ENCODE results near the gene ADCY4. TPM values are rescaled to one million over a fixed set of nuclear protein-coding genes. Genes with fewer than 3 reads are reported as not detected.

Gene ADCY4
- total and polyA plus RNA-seq, 4 donors, result 22.6 to 42.8 (median 36.0) TPM

GRCh38 chr14:24365600-24366412 is 30.9 kb upstream of the ADCY4 start:
- 5 to 10% methylated on average over 28 of the region's 28 CpGs for WGBS, 2 donors
- ATAC-seq (ENCODE audit: insufficient read depth, low FRiP score) (peak; percentile 37), DNase-seq (peak; percentile 93 to 96 (median 93))
- H3K27me3 ChIP-seq (ENCODE audit: control insufficient read depth in 3 of 3, insufficient read depth in 3 of 3, low read length in 2 of 3), result no peaks in the 10 kb centered on the region
- peak overlapping the region in 1 of 2 donors; percentile 66 for H3K9ac ChIP-seq (ENCODE audit: insufficient read depth in 1 of 2, low read length in 2 of 2)
- TF ChIP-seq CTCF (IDR thresholded peaks at IDR 0.05; ENCODE audit: control extremely low read depth, extremely low read depth), result peak; percentile 73
- H3K9me3 ChIP-seq (ENCODE audit: control insufficient read depth in 4 of 4, insufficient read depth in 3 of 4, low read length in 3 of 4), result no peaks in the 10 kb centered on the region
- H3K4me3 ChIP-seq, result peak overlapping the region; percentile 37
- H3K4me1 ChIP-seq (ENCODE audit: control insufficient read depth in 5 of 5, insufficient read depth in 5 of 5, low read length in 5 of 5), result peaks cover 0 to 35% (median 12%) of the 10 kb centered on the region in 5 donors
- H3K36me3 ChIP-seq (ENCODE audit: control insufficient read depth in 4 of 4, insufficient read depth in 4 of 4, low read length in 4 of 4), result no peaks in the 10 kb centered on the region
- H3K27ac ChIP-seq (ENCODE audit: low read depth in 1 of 2, low read length in 1 of 2), result peak overlapping the region; percentile 71 to 78

- ATAC-seq (ENCODE audit: insufficient read depth, low FRiP score) (no peak), DNase-seq (no peak)
- TF ChIP-seq CTCF (IDR thresholded peaks at IDR 0.05; ENCODE audit: control extremely low read depth, extremely low read depth), result no peak
- no peaks in the 10 kb centered on the region for H3K36me3 ChIP-seq (ENCODE audit: control insufficient read depth in 4 of 4, insufficient read depth in 4 of 4, low read length in 4 of 4)
- H3K9ac ChIP-seq (ENCODE audit: insufficient read depth in 1 of 2, low read length in 2 of 2), result no peak overlapping the region
- H3K27ac ChIP-seq (ENCODE audit: low read depth in 1 of 2, low read length in 1 of 2), result no peak overlapping the region
- no peaks in the 10 kb centered on the region for H3K9me3 ChIP-seq (ENCODE audit: control insufficient read depth in 4 of 4, insufficient read depth in 3 of 4, low read length in 3 of 4)
- 54 to 70% methylated on average over 1 of the region's 1 CpG for WGBS, 2 donors
- peaks cover 0 to 27% (median 9%) of the 10 kb centered on the region in 5 donors for H3K4me1 ChIP-seq (ENCODE audit: control insufficient read depth in 5 of 5, insufficient read depth in 5 of 5, low read length in 5 of 5)
- no peaks in the 10 kb centered on the region for H3K27me3 ChIP-seq (ENCODE audit: control insufficient read depth in 3 of 3, insufficient read depth in 3 of 3, low read length in 2 of 3)
- no peak overlapping the region for H3K4me3 ChIP-seq
Observed at GRCh38 chr14:24364841-24365240, 30.0 kb upstream of the ADCY4 start.

GRCh38 chr14:24363401-24363800 is 28.5 kb upstream of the ADCY4 start:
- no peak for TF ChIP-seq CTCF (IDR thresholded peaks at IDR 0.05; ENCODE audit: control extremely low read depth, extremely low read depth)
- ATAC-seq (ENCODE audit: insufficient read depth, low FRiP score), result no peak
- no peak for DNase-seq
- Histone ChIP-seq H3K4me3 (no peak overlapping the region), H3K27ac (ENCODE audit: low read depth in 1 of 2, low read length in 1 of 2) (no peak overlapping the region), H3K4me1 (ENCODE audit: control insufficient read depth in 5 of 5, insufficient read depth in 5 of 5, low read length in 5 of 5) (peaks cover 0 to 20% (median 9%) of the 10 kb centered on the region in 5 donors), H3K36me3 (ENCODE audit: control insufficient read depth in 4 of 4, insufficient read depth in 4 of 4, low read length in 4 of 4) (no peaks in the 10 kb centered on the region), H3K27me3 (ENCODE audit: control insufficient read depth in 3 of 3, insufficient read depth in 3 of 3, low read length in 2 of 3) (no peaks in the 10 kb centered on the region), H3K9me3 (ENCODE audit: control insufficient read depth in 4 of 4, insufficient read depth in 3 of 4, low read length in 3 of 4) (no peaks in the 10 kb centered on the region), H3K9ac (ENCODE audit: insufficient read depth in 1 of 2, low read length in 2 of 2) (no peak overlapping the region)
- WGBS, 2 donors, result 92 to 93% methylated on average over 5 of the region's 5 CpGs
